Cardiac fibroblast (primary cell): ENCODE results near the gene GALNT17.
"Not testable (repeated sequence)": the region's sequence is repeated elsewhere in the genome, so short reads cannot be mapped to it uniquely, and the experiment has no call there.

Experiments used
- DNase-seq, 2 donors: peaks; one replicate each; pipeline versions ENCODE4 v3.0.0 to v3.0.0-alpha.2; 2010; ENCODE audit warnings: low read depth in 2 of 2
- H3K4me3 ChIP-seq, 2 donors: replicated peaks in 1 of 2; 1 replicate in 1 of 2; 2 replicates in 1 of 2; pipeline ENCODE4 v1.5.1; 2011; ENCODE audit warnings: low read depth in 2 of 2, low read length in 2 of 2, mild to moderate bottlenecking in 2 of 2, moderate library complexity in 1 of 2
- TF ChIP-seq, protein P1 (sequence below): IDR thresholded peaks from one replicate; pipeline ENCODE4 v1.5.1; 2011; ENCODE audit warnings: low read depth, mild to moderate bottlenecking, low read length, inconsistent platforms

Gene GALNT17

DNA sequence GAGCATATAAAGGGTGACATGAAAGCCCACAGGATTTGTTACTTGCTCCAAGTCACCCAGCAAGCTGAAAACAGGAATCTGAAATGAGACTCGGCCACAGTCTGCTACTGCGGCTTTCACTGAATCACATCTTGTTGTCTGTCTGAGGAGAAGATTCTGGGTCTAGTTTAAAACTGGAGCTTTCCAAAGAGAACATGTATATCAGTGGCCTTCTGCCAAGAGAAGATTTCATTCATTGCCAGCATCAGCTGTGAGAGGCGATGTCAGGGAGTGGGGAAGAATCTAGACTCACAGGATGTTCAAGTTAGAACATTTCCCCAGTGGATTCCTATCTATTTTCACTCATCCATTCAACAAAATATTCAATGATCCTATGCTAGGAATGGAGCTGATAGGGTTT, 122.8 kb downstream of the GALNT17 start:
- TF ChIP-seq, protein P1, sequence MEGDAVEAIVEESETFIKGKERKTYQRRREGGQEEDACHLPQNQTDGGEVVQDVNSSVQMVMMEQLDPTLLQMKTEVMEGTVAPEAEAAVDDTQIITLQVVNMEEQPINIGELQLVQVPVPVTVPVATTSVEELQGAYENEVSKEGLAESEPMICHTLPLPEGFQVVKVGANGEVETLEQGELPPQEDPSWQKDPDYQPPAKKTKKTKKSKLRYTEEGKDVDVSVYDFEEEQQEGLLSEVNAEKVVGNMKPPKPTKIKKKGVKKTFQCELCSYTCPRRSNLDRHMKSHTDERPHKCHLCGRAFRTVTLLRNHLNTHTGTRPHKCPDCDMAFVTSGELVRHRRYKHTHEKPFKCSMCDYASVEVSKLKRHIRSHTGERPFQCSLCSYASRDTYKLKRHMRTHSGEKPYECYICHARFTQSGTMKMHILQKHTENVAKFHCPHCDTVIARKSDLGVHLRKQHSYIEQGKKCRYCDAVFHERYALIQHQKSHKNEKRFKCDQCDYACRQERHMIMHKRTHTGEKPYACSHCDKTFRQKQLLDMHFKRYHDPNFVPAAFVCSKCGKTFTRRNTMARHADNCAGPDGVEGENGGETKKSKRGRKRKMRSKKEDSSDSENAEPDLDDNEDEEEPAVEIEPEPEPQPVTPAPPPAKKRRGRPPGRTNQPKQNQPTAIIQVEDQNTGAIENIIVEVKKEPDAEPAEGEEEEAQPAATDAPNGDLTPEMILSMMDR: no peak
- no peak overlapping the region for H3K4me3 ChIP-seq
- DNase-seq: no peak

DNA sequence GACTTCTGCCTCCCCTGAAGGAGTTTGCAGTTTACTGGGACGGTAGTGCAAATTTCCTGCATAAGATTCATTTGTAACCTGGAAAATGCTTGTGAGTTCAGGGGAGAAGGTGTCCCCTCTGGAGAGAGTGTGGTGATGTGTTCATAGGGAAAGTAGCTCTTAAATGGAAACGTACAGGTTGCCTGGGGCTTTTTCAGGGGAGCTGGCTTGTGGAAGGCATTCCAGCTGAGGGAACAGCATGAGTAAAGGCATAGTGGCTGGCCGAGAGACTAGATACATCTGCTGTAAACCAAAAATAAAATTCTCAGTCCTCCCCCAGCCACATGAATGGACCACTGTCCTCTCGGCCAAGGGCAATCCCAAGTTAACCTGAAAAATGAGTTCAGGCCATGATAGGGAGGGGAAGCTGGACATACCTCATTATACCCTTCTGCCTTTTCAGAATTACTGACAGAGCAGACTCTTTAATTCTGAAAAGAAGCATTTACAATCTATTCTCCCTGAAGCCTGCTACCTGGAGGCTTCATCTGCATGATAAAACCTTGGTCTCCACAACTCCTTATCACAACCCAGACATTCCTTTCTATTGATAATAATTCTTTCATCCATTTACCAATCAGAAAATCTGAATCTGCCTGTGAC, 123.7 kb downstream of the GALNT17 start:
- no peak for DNase-seq
- no peak overlapping the region for H3K4me3 ChIP-seq
- TF ChIP-seq, protein P1: no peak

DNA sequence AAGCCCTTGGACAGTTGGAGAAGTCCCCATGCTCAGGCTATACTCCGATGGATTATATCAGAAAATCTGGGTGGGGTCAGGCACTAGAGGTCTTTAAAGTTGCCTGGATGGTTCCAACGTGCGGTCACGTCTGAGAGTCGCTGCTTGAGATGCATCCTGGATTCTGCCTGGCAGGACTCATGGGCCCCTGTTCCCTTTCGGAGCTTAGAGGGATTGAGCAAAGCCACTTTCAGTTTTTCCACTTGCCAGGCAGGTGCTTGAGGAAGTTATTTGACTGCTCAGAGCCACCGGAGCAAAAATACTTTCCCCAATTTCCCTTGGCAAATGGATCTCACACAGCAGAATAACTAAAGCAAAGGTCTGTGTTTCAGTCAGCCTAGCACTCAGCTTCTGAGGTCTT, 129.1 kb downstream of the GALNT17 start:
- no peak for DNase-seq
- no peak overlapping the region for H3K4me3 ChIP-seq
- TF ChIP-seq, protein P1: no peak

DNA sequence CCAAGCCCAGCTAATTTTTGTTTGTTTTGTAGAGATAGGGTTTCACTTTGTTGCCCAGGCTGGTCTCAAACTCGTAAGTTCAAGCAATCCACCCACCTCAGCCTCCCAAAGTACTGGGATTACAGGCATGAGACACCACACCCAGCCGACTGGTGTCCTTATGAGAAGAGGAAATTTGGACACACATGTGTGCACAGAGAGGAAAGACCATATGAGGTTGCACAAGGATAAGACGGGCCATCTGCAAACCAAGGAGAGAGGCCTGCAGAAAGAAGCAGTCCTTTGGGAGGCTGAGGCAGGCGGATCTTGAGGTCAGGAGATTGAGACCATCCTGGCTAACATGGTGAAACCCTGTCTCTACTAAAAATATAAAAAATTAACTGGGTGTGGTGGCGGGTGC, 130.9 kb downstream of the GALNT17 start:
- H3K4me3 ChIP-seq, DNase-seq: not testable (repeated sequence)

DNA sequence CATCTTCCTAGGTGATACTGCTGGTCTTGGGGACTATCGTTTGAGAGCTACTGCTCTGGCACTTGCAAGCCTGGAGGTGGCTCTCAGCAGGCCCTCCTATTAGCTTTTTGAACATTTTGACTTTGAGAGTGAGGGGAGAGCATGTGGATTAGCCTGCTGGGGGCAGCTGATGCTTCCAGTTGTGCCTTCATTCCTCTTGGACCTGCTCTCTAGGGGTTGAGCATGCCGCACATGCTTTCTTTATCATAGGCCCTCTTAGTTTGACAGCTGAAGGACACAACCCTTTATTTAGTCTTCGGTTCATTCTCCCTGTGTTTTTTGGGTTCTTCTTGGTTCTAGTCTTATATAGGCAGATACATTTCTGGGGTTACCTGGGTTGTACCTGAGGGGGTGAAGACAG, 132.1 kb downstream of the GALNT17 start:
- TF ChIP-seq, protein P1: no peak
- no peak overlapping the region for H3K4me3 ChIP-seq
- DNase-seq: no peak

DNA sequence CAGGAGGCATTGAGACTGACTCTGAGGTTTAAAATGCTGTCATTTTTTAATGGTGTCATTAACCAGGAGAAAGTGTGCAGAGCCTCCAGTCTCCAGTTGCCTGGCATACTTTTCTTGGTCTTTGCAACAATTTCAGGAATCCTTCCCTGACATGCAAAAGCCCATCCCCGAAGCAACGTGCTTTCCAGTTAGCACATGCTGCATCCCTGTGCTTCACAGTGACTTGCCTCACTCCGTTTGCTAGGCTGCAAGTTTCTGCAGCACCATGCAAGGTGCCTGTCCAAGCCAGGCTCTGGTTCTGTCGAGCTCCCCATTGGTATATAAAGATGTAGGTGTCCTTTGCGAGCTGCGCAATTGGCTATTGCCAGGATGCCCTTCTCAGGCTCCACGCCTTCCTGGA, 135.0 kb downstream of the GALNT17 start:
- no peak for DNase-seq
- no peak overlapping the region for H3K4me3 ChIP-seq
- TF ChIP-seq, protein P1: no peak

DNA sequence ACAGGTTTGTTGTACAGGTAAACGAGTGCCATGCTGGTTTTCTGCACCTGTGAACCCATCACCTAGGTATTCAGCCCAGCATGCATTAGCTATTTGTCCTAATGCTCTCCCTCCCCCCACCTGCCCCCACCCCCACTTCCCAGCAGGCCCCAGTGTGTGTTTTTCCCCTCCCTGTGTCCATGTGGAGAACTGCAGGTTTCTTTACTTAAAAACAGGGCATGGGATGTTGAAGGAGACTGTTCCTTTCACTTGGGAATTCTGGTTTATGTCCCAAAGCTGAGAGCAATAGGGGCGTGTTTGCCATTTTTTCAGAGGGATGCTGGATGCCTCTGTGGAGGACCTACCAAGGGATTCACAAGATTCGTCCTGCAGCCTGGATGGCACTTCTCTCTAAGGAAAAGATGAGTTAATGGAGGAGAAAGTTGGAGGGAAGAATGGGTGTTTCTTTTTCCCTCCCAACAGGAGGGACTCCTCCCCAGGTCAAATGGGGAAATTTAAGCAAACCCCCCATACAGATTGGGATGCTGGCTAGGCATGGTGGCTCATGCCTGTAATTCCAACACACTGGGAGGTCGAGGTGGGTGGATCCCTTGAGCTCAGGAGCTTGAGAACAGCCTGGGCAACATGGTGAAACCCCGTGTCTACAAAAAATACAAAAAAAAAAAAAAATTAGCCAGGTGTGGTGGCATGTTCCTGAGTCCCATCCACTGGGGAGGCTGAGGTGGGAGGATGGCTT, 136.0 kb downstream of the GALNT17 start:
- TF ChIP-seq, protein P1: no peak
- DNase-seq: no peak
- H3K4me3 ChIP-seq: no peak overlapping the region
